WTC11 (cell line): ENCODE data around the gene LRRC18. TPM values are rescaled to one million over a fixed set of nuclear protein-coding genes. Genes with fewer than 3 reads are reported as not detected.

Experiments
- ATAC-seq: fragments of 200-7000 bp; cut with Tn5 transposase; 2 replicates; pipeline ENCODE4 v1.10.0; 2021; ENCODE audit warnings: mild to moderate bottlenecking, moderate library complexity
- CTCF ChIA-PET: fragments of 300-600 bp; sonication (Branson Sonifier 250); formaldehyde crosslinking; loops from one replicate; lab custom pipeline; 2021; ENCODE audit warnings: antibody characterized with exemption; lab: Charles Lee
- POLR2A ChIA-PET: fragments of 350-600 bp; sonication (Branson Sonifier 250); formaldehyde crosslinking; loops from one replicate; lab custom pipeline; 2021; ENCODE audit warnings: antibody characterized with exemption; lab: Charles Lee
- DNase-seq: peaks from one replicate; pipeline ENCODE4 v3.0.0; 2021; ENCODE audit warnings: low spot score
- H3K27ac Mint-ChIP-seq: 2 replicates; pipeline ENCODE4 v1.8.0; 2021; ENCODE audit warnings: mixed read lengths
- H3K27me3 Mint-ChIP-seq: 2 replicates; pipeline ENCODE4 v1.8.0; 2021; ENCODE audit warnings: low read depth, mild to moderate bottlenecking, moderate library complexity, mixed read lengths
- H3K36me3 Mint-ChIP-seq: 2 replicates; pipeline ENCODE4 v1.8.0; 2021; ENCODE audit warnings: mixed read lengths
- H3K4me1 Mint-ChIP-seq: 2 replicates; pipeline ENCODE4 v1.8.0; 2022; ENCODE audit warnings: mixed read lengths
- H3K4me3 Mint-ChIP-seq: 2 replicates; pipeline ENCODE4 v1.8.0; 2021; ENCODE audit warnings: mild to moderate bottlenecking, moderate library complexity, mixed read lengths
- H3K9me3 Mint-ChIP-seq: 2 replicates; pipeline ENCODE4 v1.8.0; 2021; ENCODE audit warnings: mixed read lengths
- CREB1 ChIP-seq: sonication (generic); formaldehyde crosslinking; IDR thresholded peaks from 2 replicates; pipeline ENCODE4 v1.8.0; 2023; ENCODE audit warnings: mild to moderate bottlenecking, missing genetic modification reagents
- ESRRA ChIP-seq: sonication (generic); formaldehyde crosslinking; IDR thresholded peaks from 2 replicates; pipeline ENCODE4 v1.8.1; 2022; ENCODE audit warnings: mild to moderate bottlenecking, missing genetic modification reagents, borderline replicate concordance
- HMGA2 ChIP-seq: fragments of 250-450 bp; sonication (Bioruptor Pico); IDR thresholded peaks from 2 replicates; pipeline ENCODE4 v1.4.0; 2021; ENCODE audit warnings: mild to moderate bottlenecking, moderate library complexity
- MXD4 ChIP-seq: fragments of 250-450 bp; sonication (Bioruptor Pico); IDR thresholded peaks from 2 replicates; pipeline ENCODE4 v1.8.0; 2021; ENCODE audit warnings: mild to moderate bottlenecking, moderate library complexity, borderline replicate concordance
- NR2C2 ChIP-seq: sonication (generic); formaldehyde crosslinking; IDR thresholded peaks from 2 replicates; pipeline ENCODE4 v1.8.0; 2022; ENCODE audit warnings: mild to moderate bottlenecking, missing genetic modification reagents
- SMAD3 ChIP-seq: sonication (generic); formaldehyde crosslinking; IDR thresholded peaks from 2 replicates; pipeline ENCODE4 v1.8.0; 2022; ENCODE audit warnings: missing genetic modification reagents, mild to moderate bottlenecking, borderline replicate concordance
- ZBTB21 ChIP-seq: sonication (generic); formaldehyde crosslinking; IDR thresholded peaks from 2 replicates; pipeline ENCODE4 v1.8.1; 2023; ENCODE audit warnings: mild to moderate bottlenecking, missing genetic modification reagents, borderline replicate concordance
- ZNF138 ChIP-seq: sonication (generic); formaldehyde crosslinking; conservative IDR thresholded peaks from 2 replicates; pipeline ENCODE4 v1.8.1; 2022; ENCODE audit warnings: mild to moderate bottlenecking, moderate library complexity, missing genetic modification reagents
- ZNF416 ChIP-seq: fragments of 250-450 bp; sonication (Bioruptor Pico); IDR thresholded peaks from 2 replicates; pipeline ENCODE4 v1.9.0; 2021; ENCODE audit warnings: mild to moderate bottlenecking, inconsistent platforms
- ZNF423 ChIP-seq: fragments of 250-450 bp; sonication (Bioruptor Pico); IDR thresholded peaks from 2 replicates; pipeline ENCODE4 v2.1.2; 2022; ENCODE audit warnings: mild to moderate bottlenecking, moderate library complexity
- total RNA-seq: library from RNA; stranded (reverse); gene quantifications from 3 replicates; pipeline ENCODE4 v1.2.3, GENCODE V29; 2021
- TF ChIP-seq, protein P1 (sequence below): sonication (generic); formaldehyde crosslinking; IDR thresholded peaks from 2 replicates; pipeline ENCODE4 v1.8.1; 2023; ENCODE audit warnings: mild to moderate bottlenecking, moderate library complexity, missing genetic modification reagents
- TF ChIP-seq, protein P2 (sequence below): sonication (generic); formaldehyde crosslinking; IDR thresholded peaks from 2 replicates; pipeline ENCODE4 v1.8.0; 2023; ENCODE audit warnings: missing genetic modification reagents
- TF ChIP-seq, protein P3 (sequence below): sonication (generic); formaldehyde crosslinking; IDR thresholded peaks from 2 replicates; pipeline ENCODE4 v1.8.1; 2022; ENCODE audit warnings: low read depth, missing genetic modification reagents, borderline replicate concordance
- TF ChIP-seq, protein P4 (sequence below): fragments of 250-450 bp; sonication (Bioruptor Pico); IDR thresholded peaks from 2 replicates; pipeline ENCODE4 v1.9.0; 2021; ENCODE audit warnings: mild to moderate bottlenecking

The LRRC18 gene
- total RNA-seq, 1 experiment from 2014 or later: not detected

DNA sequence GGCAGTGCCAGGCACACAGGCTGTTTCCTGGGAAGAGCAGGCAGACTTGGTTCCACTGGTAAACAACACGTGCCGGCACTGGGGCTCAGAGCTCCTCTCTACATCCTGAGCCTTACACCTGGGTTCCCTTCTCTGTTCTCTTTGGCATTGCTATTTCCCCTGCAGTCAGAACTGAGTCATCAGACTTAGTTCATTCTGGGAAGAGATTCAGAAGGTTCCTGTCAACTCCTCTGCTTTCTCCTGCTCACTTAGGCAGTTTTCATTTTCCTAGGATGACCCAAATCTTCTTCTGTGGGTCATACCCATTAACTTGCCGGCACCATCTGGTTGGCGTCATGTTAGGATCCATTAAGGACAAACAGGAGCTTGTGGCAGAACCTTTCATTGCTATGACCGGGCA is 33.4 kb upstream of the LRRC18 start:
- no peaks in the 10 kb centered on the region for H3K36me3 Mint-ChIP-seq
- no peak for DNase-seq

GRCh38 chr10:48970654-48971053 is 31.0 kb upstream of the LRRC18 start:
- H3K27me3 Mint-ChIP-seq: no peaks in the 10 kb centered on the region; the same call in 1 of the 2 replicates
- POLR2A ChIA-PET: interaction anchor here (0.5 kb wide), 1 partner anchor 247 kb away, joined by 3 read pairs; no protein-coding TSS in a partner anchor

More for the DNA sequence above, 33.4 kb upstream of the LRRC18 start:
- TF ChIP-seq ZNF423: no peak
- no peak for TF ChIP-seq SMAD3 (CRISPR knock-in tag)
- no peak for TF ChIP-seq NR2C2 (CRISPR knock-in tag)
- ATAC-seq: no peak
- H3K9me3 Mint-ChIP-seq: no peaks in the 10 kb centered on the region
- H3K27me3 Mint-ChIP-seq: no peaks in the 10 kb centered on the region; the same call in 1 of the 2 replicates
- ChIA-PET POLR2A (no interaction called here), CTCF (no interaction called here)
- no peaks in the 10 kb centered on the region for H3K4me1 Mint-ChIP-seq
- no peak overlapping the region for H3K4me3 Mint-ChIP-seq
- H3K27ac Mint-ChIP-seq: no peak overlapping the region

GRCh38 chr10:48970046-48970445 is 30.4 kb upstream of the LRRC18 start:
- ATAC-seq (no peak), DNase-seq (no peak)
- CTCF ChIA-PET: interaction anchor here (1.4 kb wide), 1 partner anchor 12 kb away, joined by 6 read pairs; no protein-coding TSS in a partner anchor
- no peaks in the 10 kb centered on the region for H3K36me3 Mint-ChIP-seq
- no peak overlapping the region for H3K4me3 Mint-ChIP-seq
- no peak overlapping the region for H3K27ac Mint-ChIP-seq
- no peaks in the 10 kb centered on the region; the same call in 1 of the 2 replicates for H3K27me3 Mint-ChIP-seq
- H3K4me1 Mint-ChIP-seq: no peaks in the 10 kb centered on the region
- POLR2A ChIA-PET: no interaction called here
- H3K9me3 Mint-ChIP-seq: no peaks in the 10 kb centered on the region
- TF ChIP-seq, protein P1, sequence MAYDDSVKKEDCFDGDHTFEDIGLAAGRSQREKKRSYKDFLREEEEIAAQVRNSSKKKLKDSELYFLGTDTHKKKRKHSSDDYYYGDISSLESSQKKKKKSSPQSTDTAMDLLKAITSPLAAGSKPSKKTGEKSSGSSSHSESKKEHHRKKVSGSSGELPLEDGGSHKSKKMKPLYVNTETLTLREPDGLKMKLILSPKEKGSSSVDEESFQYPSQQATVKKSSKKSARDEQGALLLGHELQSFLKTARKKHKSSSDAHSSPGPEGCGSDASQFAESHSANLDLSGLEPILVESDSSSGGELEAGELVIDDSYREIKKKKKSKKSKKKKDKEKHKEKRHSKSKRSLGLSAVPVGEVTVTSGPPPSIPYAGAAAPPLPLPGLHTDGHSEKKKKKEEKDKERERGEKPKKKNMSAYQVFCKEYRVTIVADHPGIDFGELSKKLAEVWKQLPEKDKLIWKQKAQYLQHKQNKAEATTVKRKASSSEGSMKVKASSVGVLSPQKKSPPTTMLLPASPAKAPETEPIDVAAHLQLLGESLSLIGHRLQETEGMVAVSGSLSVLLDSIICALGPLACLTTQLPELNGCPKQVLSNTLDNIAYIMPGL (CRISPR knock-in tag): no peak
- TF ChIP-seq CREB1 (no peak), ZBTB21 (CRISPR knock-in tag) (no peak), ESRRA (CRISPR knock-in tag) (no peak)
- TF ChIP-seq, protein P2, sequence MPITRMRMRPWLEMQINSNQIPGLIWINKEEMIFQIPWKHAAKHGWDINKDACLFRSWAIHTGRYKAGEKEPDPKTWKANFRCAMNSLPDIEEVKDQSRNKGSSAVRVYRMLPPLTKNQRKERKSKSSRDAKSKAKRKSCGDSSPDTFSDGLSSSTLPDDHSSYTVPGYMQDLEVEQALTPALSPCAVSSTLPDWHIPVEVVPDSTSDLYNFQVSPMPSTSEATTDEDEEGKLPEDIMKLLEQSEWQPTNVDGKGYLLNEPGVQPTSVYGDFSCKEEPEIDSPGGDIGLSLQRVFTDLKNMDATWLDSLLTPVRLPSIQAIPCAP (CRISPR knock-in tag): no peak
- TF ChIP-seq, protein P3, sequence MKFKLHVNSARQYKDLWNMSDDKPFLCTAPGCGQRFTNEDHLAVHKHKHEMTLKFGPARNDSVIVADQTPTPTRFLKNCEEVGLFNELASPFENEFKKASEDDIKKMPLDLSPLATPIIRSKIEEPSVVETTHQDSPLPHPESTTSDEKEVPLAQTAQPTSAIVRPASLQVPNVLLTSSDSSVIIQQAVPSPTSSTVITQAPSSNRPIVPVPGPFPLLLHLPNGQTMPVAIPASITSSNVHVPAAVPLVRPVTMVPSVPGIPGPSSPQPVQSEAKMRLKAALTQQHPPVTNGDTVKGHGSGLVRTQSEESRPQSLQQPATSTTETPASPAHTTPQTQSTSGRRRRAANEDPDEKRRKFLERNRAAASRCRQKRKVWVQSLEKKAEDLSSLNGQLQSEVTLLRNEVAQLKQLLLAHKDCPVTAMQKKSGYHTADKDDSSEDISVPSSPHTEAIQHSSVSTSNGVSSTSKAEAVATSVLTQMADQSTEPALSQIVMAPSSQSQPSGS (CRISPR knock-in tag): no peak
- TF ChIP-seq, protein P4, sequence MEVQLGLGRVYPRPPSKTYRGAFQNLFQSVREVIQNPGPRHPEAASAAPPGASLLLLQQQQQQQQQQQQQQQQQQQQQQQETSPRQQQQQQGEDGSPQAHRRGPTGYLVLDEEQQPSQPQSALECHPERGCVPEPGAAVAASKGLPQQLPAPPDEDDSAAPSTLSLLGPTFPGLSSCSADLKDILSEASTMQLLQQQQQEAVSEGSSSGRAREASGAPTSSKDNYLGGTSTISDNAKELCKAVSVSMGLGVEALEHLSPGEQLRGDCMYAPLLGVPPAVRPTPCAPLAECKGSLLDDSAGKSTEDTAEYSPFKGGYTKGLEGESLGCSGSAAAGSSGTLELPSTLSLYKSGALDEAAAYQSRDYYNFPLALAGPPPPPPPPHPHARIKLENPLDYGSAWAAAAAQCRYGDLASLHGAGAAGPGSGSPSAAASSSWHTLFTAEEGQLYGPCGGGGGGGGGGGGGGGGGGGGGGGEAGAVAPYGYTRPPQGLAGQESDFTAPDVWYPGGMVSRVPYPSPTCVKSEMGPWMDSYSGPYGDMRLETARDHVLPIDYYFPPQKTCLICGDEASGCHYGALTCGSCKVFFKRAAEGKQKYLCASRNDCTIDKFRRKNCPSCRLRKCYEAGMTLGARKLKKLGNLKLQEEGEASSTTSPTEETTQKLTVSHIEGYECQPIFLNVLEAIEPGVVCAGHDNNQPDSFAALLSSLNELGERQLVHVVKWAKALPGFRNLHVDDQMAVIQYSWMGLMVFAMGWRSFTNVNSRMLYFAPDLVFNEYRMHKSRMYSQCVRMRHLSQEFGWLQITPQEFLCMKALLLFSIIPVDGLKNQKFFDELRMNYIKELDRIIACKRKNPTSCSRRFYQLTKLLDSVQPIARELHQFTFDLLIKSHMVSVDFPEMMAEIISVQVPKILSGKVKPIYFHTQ: no peak

More at GRCh38 chr10:48970654-48971053, 31.0 kb upstream of the LRRC18 start:
- Mint-ChIP-seq H3K27ac (no peak overlapping the region), H3K4me1 (no peaks in the 10 kb centered on the region), H3K9me3 (no peaks in the 10 kb centered on the region), H3K4me3 (no peak overlapping the region), H3K36me3 (no peaks in the 10 kb centered on the region)
- DNase-seq: no peak
- CTCF ChIA-PET: no interaction called here
- ATAC-seq: no peak
- TF ChIP-seq, protein P4: no peak
- no peak for TF ChIP-seq HMGA2 (CRISPR knock-in tag)
- no peak for TF ChIP-seq CREB1
- TF ChIP-seq, protein P1 (CRISPR knock-in tag): no peak
- no peak for TF ChIP-seq ZNF138 (CRISPR knock-in tag)
- no peak for TF ChIP-seq ZNF416
- no peak for TF ChIP-seq MXD4 (CRISPR knock-in tag)
